ENCODE data around the gene TAF13.

DNA sequence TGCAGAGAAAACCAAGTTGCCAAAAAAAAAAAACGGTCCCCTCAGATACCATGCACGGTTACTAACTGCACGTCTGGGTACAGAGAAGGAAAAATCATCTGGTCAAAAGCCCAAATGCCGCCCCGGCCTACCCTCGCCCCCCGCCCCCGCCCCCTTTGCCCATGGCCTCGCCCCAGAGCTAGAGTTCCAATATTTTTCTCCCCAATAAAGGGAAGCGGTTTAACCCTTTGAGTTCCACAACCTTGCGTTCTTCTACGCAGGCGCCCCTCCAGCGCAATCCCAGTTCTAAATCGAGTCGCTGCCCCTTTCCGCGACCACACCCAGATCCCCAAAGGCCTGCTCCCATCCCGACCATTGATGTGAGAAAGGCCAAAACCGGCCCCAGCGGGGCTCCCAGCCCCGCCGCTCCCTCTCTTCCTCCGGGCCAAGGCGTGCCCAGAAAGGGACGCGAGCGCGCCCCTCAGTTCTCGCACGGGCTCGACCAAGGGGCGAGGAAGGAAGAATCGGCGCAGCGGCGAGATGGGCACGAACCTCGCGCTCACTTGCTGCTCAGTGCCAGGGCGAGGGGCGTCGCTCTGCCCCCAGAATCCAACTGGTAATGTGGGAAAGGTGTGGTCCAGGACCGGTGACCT lies 34.7 kb downstream of the TAF13 start:
- TF ChIP-seq EZH2 (IDR thresholded peaks at IDR 0.05): no peak
- TF ChIP-seq, protein P1, sequence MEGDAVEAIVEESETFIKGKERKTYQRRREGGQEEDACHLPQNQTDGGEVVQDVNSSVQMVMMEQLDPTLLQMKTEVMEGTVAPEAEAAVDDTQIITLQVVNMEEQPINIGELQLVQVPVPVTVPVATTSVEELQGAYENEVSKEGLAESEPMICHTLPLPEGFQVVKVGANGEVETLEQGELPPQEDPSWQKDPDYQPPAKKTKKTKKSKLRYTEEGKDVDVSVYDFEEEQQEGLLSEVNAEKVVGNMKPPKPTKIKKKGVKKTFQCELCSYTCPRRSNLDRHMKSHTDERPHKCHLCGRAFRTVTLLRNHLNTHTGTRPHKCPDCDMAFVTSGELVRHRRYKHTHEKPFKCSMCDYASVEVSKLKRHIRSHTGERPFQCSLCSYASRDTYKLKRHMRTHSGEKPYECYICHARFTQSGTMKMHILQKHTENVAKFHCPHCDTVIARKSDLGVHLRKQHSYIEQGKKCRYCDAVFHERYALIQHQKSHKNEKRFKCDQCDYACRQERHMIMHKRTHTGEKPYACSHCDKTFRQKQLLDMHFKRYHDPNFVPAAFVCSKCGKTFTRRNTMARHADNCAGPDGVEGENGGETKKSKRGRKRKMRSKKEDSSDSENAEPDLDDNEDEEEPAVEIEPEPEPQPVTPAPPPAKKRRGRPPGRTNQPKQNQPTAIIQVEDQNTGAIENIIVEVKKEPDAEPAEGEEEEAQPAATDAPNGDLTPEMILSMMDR (IDR thresholded peaks at IDR 0.05): no peak
